GM12878 (cell line): ENCODE results near the gene UMAD1. TPM values are rescaled to one million over a fixed set of nuclear protein-coding genes. Genes with fewer than 3 reads are reported as not detected.

ENCODE experiments used
- ATF7 ChIP-seq: fragments of 450-650 bp; IDR thresholded peaks from 2 replicates; pipeline ENCODE4 v1.6.1; 2016; ENCODE audit warnings: low read depth, mild to moderate bottlenecking
- CUX1 ChIP-seq: IDR thresholded peaks from 2 replicates; pipeline ENCODE4 v1.6.1; 2012; ENCODE audit warnings: improper control_type of control experiment, low read depth, low read length; ENCODE audit not compliant: insufficient replicate concordance
- EP300 ChIP-seq, 2 experiments: fragments of 150-350 bp in 1 of 2; IDR thresholded peaks; 2 replicates each; pipeline ENCODE4 v1.6.1; 2011 to 2012; ENCODE audit warnings: low read depth in 2 of 2, low read length in 2 of 2, borderline replicate concordance in 1 of 2, improper control_type of control experiment in 1 of 2, inconsistent platforms in 1 of 2; ENCODE audit not compliant: control insufficient read depth in 1 of 2
- ETV6 ChIP-seq, 2 experiments: fragments of 450-650 bp in 1 of 2; IDR thresholded peaks in 1 of 2; conservative IDR thresholded peaks in 1 of 2; 2 replicates each; pipeline ENCODE4 v1.6.1; 2014; ENCODE audit warnings: antibody characterized with exemption in 1 of 2, borderline replicate concordance in 1 of 2, low read depth in 1 of 2, mild to moderate bottlenecking in 1 of 2, moderate library complexity in 1 of 2
- EZH2 ChIP-seq: IDR thresholded peaks from 2 replicates; pipeline ENCODE4 v1.6.1; 2012; ENCODE audit warnings: low read depth, mild to moderate bottlenecking, control low read depth, inconsistent platforms, low read length, borderline replicate concordance; ENCODE audit not compliant: control insufficient read depth
- IKZF1 ChIP-seq: fragments of 450-650 bp; conservative IDR thresholded peaks from 2 replicates; pipeline ENCODE4 v1.6.1; 2017; ENCODE audit warnings: antibody characterized with exemption, mild to moderate bottlenecking
- KDM1A ChIP-seq: fragments of 200-600 bp; sonication (generic); IDR thresholded peaks from 2 replicates; pipeline ENCODE4 v1.6.1; 2016; ENCODE audit warnings: borderline replicate concordance
- NFIC ChIP-seq: IDR thresholded peaks from 2 replicates; pipeline ENCODE4 v1.6.1; 2012; ENCODE audit warnings: low read depth, mild to moderate bottlenecking, inconsistent platforms, low read length, moderate library complexity
- PKNOX1 ChIP-seq: fragments of 450-650 bp; IDR thresholded peaks from 2 replicates; pipeline ENCODE4 v1.6.1; 2016; ENCODE audit warnings: mild to moderate bottlenecking
- SMAD1 ChIP-seq: fragments of 450-650 bp; IDR thresholded peaks from 2 replicates; pipeline ENCODE4 v1.6.1; 2018; ENCODE audit warnings: mild to moderate bottlenecking, low read depth; ENCODE audit not compliant: partially characterized antibody
- SPI1 ChIP-seq: IDR thresholded peaks from 2 replicates; pipeline ENCODE4 v1.6.1; 2011; ENCODE audit warnings: low read depth, mild to moderate bottlenecking, low read length, moderate library complexity, borderline replicate concordance; ENCODE audit not compliant: insufficient read depth
- polyA plus RNA-seq, 11 experiments: library from polyadenylated mRNA; depleted of rRNA in 4 of 11; unstranded in 6 of 11; stranded (reverse) in 5 of 11; fragments of >200 nt; fragmentation: Nextera tagmentation in 4 of 11; fragmentation: Illumina TruSeq in 1 of 11; extraction: Ambion mirVana in 4 of 11; extraction: Trizol in 1 of 11; gene quantifications; 1 replicate in 1 of 11; 2 replicates in 10 of 11; pipeline versions ENCODE4 v1.2.1 to v1.2.3, GENCODE V29; 2011 to 2016; ENCODE audit warnings: inconsistent platforms in 2 of 11, missing spikeins in 2 of 11, low read depth in 1 of 11
- total RNA-seq, 4 experiments: library from RNA; depleted of rRNA in 3 of 4; stranded (reverse); fragments of >200 nt in 3 of 4; fragmentation: Illumina TruSeq in 1 of 4; extraction: Trizol in 1 of 4; gene quantifications; 2 replicates each; pipeline versions ENCODE4 v1.2.1 to v1.2.3, GENCODE V29; 2013 to 2021
- TF ChIP-seq, protein P1 (sequence below): fragments of 450-650 bp; IDR thresholded peaks from 2 replicates; pipeline ENCODE4 v1.6.1; 2017; ENCODE audit warnings: borderline replicate concordance

Gene UMAD1
- total and polyA plus RNA-seq, 10 of the 15 experiments (the other 5 are each of a cell fraction or from before 2014, with no cell fraction given): 6.0 to 28.6 (median 9.3) TPM

GRCh38 chr7:7720750-7721621 is 80.4 kb downstream of the UMAD1 start (continued):
- TF ChIP-seq CUX1 (no peak), SMAD1 (no peak), KDM1A (no peak), EP300 (IDR thresholded peaks at IDR 0.05; ENCODE audit: borderline replicate concordance in 1 of 2, control insufficient read depth in 1 of 2, low read depth in 2 of 2, low read length in 2 of 2) (peak in 1 of 2 experiments; percentile 85; a peak in 2 of 4 replicates), PKNOX1 (peak; percentile 35; the same call in 1 of the 2 replicates), ETV6 (conservative IDR thresholded peaks at IDR 0.05 in 1 of 2, IDR thresholded peaks at IDR 0.05 in 1 of 2; ENCODE audit: borderline replicate concordance in 1 of 2, low read depth in 1 of 2) (0 out of 4 replicates have a peak, but pooled peaks of 1 of the 2 experiments have one; percentile 7), NFIC (peak; percentile 23; the same call in 1 of the 2 replicates), ATF7 (peak; percentile 35; the same call in 1 of the 2 replicates), IKZF1 (peak; percentile 39; the same call in 1 of the 2 replicates), EZH2 (no peak), SPI1 (no peak)
- TF ChIP-seq, protein P1, sequence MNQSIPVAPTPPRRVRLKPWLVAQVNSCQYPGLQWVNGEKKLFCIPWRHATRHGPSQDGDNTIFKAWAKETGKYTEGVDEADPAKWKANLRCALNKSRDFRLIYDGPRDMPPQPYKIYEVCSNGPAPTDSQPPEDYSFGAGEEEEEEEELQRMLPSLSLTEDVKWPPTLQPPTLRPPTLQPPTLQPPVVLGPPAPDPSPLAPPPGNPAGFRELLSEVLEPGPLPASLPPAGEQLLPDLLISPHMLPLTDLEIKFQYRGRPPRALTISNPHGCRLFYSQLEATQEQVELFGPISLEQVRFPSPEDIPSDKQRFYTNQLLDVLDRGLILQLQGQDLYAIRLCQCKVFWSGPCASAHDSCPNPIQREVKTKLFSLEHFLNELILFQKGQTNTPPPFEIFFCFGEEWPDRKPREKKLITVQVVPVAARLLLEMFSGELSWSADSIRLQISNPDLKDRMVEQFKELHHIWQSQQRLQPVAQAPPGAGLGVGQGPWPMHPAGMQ: no peak
- TF ChIP-seq, all 136 proteins: peak for 10
